Tibial nerve (tissue), 4 donors: ENCODE results near the gene TBC1D21.

Source experiments
- CTCF ChIP-seq, 5 experiments: fragments of 200-600 bp in 3 of 5; fragments of 450-650 bp in 2 of 5; sonication (generic) in 3 of 5; IDR thresholded peaks; one replicate each; pipeline ENCODE4 v1.5.1; 2016 to 2019; ENCODE audit warnings: antibody characterized with exemption in 5 of 5, mild to moderate bottlenecking in 3 of 5, moderate library complexity in 2 of 5
- EP300 ChIP-seq, 2 donors: sonication (generic); formaldehyde crosslinking; IDR thresholded peaks; one replicate each; pipeline ENCODE4 v1.6.1; 2017; ENCODE audit warnings: antibody characterized with exemption in 2 of 2, mild to moderate bottlenecking in 1 of 2

GRCh38 chr15:73867956-73868355, 5.4 kb upstream of the TBC1D21 start:
- TF ChIP-seq CTCF (IDR thresholded peaks at IDR 0.05) = no peak
- no peak for TF ChIP-seq EP300 (IDR thresholded peaks at IDR 0.05)
